ENCODE results near the gene DNAJB7.
"Not testable (repeated sequence)": the region's sequence is repeated elsewhere in the genome, so short reads cannot be mapped to it uniquely, and the experiment has no call there.

Gene DNAJB7

DNA sequence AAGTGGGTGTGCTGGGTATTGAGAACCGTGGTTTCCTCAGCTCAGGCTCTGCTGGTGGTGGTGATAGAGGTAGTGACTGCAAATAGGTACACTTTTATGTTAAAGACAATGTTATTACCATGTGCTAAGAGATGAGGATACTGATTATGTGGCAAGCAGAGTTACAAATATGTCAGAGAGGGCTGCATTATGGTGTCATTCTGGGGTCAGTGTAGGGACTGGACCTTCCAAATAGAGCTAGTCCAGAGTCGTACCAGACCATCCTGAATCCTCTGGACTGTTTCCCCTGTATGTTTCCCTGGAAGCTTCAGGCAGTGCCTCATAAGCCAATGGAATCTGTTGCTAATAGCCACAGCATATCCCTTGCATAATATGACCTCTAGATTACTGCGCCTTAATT lies at the start of gene DNAJB7:
DNAJB7 (minus strand) TSS at position 101 of the 400 bp plus-strand sequence. CDS start 119 bp downstream, outside the sequence.
- DNase-seq (ENCODE audit: low read depth), result no peak

DNA sequence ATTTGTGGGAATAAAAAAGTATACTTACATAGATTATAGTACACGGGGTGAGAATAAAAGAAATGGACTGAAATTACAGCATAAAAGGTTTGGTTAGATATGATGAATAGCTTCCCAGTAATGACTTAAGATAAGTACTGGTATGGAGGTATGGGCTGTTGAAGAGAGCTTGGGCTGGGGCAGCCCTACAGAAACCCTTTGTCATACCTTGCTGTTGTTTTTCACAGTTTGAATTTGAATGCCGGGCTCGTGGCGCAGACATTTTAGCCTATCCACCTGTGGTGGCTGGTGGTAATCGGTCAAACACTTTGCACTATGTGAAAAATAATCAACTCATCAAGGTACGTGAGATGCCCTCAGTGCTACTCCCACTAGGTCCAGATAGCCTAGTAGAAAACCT lies 47.0 kb upstream of the DNAJB7 start:
- DNase-seq (ENCODE audit: low read depth), result no peak

DNA sequence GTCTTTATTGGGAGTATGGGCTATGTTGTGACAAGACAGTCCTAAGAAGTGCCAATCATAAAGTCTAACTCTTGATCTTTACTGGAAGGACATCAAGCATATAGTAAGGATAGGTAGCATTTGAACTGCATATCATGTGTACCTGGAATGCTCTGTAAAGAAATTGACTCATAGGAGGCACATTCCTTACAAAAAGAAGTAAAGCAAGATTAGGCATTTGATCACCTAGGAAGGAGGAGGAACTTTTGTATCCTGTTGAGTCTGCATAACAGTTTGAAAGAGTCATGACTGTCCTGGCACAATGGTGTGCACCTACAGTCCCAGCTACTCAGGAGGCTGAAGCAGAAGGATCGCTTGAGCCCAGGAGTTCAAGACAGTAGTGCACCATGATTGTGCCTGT lies 42.2 kb upstream of the DNAJB7 start:
- DNase-seq (ENCODE audit: low read depth), result no peak

DNA sequence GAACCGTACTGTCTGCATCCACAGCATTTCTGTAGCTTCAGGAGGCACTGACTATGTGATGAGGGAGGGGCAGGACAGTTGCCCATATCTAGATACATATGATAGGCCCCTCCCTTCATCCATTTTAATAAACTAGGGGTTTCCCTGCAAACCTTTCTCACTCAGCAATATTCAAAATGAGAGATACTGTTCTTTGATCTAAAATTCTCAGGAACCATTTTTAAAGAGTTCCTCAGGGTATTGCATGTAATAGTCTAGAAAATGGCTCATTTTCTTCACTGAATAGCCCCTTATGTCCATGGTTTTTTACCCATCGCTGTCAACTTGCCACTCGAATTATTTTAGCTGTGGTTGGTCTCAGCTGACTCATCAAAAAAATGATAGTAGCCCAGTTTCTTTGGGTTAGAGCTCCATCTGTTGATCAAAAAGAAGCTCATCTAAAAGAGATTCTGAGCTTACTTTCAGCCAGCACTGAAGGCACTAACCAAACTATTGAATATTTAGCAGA lies 37.0 kb upstream of the DNAJB7 start:
- no peak for DNase-seq (ENCODE audit: low read depth)

DNA sequence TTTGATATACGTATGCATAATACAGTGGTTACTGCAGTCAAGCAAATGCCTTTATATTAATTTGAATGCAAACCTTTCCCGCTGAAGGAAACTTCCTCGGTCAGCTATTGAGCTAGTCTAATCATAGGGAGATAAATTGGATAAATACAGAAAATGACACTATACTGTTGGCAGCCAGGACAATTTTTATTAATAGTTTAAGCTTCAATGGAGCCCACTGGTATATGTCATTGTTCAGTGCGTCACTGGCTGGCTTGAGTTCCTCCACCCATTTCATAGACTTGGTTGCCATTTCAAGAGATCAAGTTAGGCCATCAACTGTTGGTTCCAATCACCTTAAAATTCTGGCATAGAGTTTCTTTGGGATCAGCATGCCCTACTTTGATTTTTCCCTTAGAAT lies 32.5 kb upstream of the DNAJB7 start:
- no peak for DNase-seq (ENCODE audit: low read depth)

DNA sequence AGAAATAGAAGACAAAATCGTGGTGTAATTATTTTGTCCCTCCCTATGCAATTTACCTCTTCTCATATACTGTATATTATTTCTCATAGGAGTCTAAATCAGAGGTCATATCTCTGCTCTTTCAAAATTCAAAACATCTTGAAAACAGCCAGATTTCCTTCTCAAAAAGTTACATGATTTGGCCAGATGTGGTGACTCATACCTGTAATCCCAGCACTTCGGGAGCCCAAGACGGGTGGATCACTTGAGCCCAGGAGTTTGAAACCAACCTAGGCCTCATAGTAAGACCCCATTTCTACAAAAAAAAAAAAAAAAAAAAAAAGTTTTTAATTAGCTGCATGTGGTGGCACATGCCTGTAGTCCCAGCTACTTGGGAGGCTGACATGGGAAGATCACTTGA lies 29.0 kb upstream of the DNAJB7 start:
- no peak for DNase-seq (ENCODE audit: low read depth)

DNA sequence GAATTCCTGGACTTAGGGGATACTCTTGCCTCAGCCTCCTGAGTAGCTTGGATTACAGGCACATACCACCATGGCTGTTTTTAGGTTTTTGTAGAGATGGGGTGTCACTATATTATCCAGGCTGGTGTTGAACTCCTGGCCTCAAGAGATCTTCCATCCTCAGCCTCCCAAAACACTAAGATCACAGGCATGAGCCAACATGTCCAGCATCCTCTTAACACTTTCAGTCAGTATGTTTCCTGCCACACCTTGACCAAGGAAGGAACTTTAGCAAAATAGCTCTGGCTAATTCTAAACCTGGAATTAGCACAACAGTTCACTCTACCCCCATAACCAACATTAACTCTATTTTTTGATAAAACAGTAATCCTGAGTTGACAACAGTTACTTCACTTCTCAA lies 27.2 kb upstream of the DNAJB7 start:
- no peak for DNase-seq (ENCODE audit: low read depth)

DNA sequence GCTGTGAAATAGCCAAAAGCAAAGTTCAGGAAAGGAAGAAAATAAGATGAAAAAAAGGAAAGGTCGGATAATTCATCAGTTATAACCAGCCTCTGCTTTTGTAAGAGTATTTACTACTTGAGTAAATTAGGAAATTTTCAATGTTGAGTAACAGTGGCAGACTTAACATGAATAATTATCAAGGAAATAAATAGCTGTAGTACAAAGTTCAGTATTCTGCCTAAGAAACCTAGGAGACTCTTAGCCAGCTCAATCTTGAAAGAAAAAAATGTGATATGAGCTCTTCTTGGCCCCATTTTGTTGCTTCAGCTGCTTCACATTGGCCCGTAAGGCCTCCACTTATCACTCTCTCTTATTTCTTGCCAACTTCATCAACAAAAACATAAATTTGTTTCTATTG lies 17.0 kb upstream of the DNAJB7 start:
- DNase-seq (ENCODE audit: low read depth), result no peak

DNA sequence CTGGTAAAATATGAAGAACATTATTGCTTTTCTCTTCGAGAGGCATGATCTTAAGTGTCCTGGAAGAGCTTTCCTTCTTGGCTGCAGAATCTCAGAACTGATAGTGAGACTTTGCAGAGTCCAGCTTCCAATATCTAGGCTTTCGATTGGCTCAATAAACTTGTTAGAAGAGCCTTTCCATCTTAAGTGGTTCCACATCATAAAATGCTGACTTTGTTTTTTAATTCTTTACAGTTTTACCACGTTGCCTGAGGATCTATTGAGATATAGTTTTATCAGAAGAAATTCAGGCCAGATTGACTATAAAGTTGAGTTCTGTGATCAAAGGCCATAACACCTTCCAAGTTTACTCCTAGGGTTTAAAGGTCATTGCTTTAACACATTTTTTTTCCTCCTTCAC lies 15.6 kb upstream of the DNAJB7 start:
- no peak for DNase-seq (ENCODE audit: low read depth)

DNA sequence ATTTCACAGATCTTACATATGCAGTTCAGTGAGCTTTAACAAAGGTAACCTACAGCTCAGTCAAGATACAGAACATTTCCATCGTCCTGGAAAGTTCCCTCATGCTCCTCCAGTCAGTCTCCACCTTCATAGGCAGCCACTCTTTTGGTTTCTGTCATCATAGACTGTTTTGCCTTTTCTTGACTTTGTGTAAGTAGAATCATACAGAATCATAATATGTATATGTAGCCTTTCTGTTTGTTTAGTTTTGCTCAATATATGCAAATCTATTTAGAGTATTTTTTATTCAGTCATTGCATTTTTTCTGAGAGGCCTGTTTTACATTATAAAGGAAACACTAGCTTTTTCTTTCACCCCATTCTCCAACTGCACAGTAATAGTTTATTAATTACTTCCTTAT lies 15.0 kb upstream of the DNAJB7 start:
- DNase-seq (ENCODE audit: low read depth), result no peak

DNA sequence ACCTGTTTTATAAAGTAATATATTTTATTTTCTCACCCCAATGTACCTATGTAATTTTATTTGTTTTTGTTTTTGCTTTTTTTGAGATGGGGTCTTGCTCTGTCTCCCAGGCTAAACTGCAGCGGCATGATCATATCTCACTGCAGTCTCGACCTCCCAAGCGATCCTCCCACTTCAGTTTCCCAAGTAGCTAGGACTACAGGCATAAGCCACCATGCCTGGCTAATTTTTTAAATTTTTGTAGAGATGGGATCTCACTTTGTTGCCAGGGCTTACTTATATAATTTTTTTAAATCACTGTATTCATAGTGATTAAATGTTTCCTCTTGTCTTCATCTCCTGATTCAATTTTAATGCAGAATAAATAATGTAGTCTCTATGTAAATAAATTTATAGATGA lies 13.2 kb upstream of the DNAJB7 start:
- DNase-seq (ENCODE audit: low read depth), result no peak

DNA sequence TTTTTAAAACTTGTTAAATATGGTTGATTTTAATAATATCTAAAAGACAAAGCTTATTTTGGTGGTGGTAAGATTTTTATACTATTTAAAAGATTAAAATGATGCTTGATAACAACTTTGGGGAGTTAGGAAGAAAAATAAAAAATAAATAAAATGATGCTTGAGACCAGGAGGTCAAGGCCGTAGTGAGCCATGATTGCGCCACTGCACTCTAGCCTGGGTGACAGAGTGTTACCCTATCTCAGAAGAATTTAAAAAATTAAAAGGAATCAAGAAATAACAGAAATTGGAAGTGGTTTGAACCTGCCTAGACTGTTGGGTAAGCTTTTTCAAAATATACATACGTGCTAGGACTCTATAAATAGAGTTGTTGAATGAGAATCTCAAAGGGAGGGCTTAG lies 12.1 kb upstream of the DNAJB7 start:
- DNase-seq (ENCODE audit: low read depth), result no peak

DNA sequence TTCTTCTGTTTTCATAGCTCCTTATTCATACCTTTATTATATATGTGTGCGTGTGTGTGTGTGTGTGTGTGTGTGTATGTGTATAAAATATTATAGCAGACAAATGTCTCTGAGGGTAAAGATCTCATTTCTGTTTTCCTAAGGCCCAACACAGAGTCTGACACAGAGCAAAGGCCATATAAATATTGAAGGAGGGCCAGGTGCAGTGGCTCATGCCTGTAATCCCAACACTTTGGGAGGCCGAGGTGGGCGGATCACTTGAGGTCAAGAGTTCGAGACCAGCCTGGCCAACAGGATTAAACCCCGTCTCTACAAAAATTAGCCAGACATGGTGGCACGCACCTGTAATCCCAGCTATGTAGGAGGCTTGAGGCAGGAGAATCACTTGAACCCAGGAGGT lies 6.5 kb upstream of the DNAJB7 start:
- not testable (repeated sequence) for DNase-seq (ENCODE audit: low read depth)

DNA sequence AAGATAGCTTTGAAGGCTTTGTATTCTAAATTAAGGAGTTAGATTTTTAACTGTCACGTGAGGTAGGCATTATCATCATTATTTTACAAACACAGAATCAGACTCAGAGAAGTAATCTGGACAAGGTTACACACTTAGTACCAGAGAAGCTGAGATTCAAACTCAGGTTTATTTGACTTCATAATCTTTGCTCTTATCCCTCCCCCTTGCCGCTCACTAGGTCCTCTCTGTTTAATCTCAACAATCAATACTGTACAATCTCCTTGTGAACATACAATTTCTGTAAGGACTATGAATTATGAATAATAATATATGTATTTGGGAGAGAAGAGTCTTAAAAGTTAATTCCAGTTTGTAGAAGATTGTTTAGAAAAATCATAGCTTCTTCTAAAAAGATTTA lies 5.2 kb upstream of the DNAJB7 start:
- no peak for DNase-seq (ENCODE audit: low read depth)

DNA sequence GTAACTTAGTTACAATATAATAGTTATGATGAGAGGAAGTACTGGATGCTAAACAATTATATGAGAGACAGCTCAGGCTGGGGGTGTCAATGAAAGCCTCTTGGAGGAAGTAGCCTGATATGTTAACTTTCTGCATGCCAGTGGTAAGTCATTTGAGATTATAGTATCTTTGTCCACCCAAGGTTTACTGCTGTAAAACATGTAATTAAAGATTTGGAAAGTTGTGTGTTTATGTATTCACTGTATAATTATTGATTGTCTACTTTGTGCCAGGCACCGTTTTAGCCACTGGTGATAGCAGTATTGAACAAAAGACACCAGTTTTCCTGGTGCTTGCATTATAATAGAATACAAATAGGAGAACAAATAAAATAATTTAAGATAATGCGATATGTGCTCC lies 624 bp upstream of the DNAJB7 start:
- no peak for DNase-seq (ENCODE audit: low read depth)

DNA sequence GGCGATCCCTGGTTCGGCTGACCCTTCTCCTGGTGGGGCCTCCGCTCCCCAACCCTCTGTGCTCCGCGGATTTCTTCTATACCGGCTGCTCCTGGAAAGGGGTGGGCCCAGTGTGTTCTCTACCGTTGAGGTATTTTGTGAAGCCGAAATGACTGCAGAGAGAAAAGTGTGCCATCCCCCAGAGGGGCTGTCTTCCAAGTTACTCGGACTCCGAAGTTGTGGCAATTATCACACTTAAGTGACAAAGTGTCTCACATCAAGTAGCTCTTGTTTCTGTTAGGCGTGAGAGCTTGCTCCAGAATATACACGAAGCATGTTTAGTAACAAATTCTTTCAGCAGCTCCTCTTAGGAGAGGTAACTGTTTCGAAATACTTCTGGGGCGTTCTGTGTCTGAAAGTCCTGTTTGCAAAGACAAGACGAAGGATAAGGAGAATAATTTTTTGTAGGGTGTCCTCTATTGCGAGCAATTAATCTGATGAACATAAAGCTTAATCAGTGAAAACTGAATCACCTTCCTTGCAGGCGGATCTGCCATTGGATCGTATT lies 4.5 kb downstream of the DNAJB7 start:
- no peak for DNase-seq (ENCODE audit: low read depth)

DNA sequence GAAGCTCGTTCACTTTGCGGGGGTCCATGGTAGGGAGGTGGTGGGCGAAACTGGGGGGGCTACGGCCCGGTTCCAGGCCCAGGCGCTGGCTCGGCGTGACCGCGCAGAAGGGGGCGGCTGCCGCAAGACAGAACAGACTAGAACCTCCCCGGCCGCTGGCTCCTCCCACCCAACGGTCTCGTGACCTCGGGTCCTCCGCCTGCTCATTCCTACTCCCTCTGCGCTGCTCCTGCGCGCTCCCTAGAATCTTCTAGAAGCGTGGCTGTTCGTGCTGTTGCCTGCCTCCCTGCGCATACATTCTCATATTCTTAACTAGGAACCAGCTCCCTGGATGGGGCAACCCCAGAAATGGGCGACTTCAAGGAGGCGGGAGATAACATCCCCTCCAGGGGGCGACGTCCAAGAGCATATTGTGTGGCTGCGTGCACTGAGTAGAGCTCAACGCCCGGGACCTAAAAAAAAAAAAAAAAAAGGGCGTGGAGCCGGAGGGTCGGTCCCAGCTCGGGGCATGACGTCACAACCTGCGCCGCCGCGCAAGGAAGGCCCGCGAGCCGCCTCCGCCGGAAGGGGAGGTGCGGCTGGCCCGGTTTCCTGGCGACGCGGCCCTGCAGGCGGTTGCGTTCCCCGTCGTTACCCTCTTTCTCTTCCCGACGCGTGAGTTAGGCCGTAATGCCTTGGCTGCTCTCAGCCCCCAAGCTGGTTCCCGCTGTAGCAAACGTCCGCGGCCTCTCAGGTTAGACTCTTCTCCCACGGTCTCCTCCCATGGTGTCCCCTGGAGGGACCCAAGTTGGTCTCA lies 5.2 kb downstream of the DNAJB7 start, which contains the start of the genes ST13 and XPNPEP3:
ST13 (minus strand) TSS at position 127 of the 796 bp plus-strand sequence; CDS start at position 28, 99 bp downstream.
XPNPEP3 (plus strand) TSS at position 636 of the 796 bp plus-strand sequence; CDS start at position 670, 34 bp downstream.
- peak; percentile 94 for DNase-seq (ENCODE audit: low read depth)

DNA sequence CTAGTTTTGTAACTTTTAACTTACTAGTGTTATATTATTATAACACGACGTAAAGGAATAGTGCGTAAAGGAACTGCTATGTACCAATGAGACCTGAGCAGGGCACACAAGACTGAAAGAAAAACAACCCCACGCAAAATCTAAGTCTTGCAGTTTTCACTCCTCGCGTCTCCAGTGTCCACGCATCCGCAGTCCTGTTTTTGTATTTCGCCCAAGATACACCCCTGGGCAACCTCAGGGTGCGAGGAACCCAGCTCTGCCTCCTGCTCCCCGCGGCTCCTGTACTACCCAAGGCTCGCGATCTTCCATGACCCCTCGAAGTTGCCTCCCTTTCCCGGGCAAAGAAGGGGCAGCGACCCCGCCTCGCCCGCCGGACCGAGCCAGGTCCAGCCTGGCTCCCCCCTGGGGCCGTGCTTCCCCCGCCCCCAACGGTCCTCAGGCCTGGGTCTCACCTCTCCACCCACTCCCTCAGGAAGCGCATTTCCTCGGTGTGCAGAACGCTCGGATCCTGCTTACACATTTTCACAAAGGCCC lies 5.9 kb downstream of the DNAJB7 start:
- peak; percentile 3 for DNase-seq (ENCODE audit: low read depth)

DNA sequence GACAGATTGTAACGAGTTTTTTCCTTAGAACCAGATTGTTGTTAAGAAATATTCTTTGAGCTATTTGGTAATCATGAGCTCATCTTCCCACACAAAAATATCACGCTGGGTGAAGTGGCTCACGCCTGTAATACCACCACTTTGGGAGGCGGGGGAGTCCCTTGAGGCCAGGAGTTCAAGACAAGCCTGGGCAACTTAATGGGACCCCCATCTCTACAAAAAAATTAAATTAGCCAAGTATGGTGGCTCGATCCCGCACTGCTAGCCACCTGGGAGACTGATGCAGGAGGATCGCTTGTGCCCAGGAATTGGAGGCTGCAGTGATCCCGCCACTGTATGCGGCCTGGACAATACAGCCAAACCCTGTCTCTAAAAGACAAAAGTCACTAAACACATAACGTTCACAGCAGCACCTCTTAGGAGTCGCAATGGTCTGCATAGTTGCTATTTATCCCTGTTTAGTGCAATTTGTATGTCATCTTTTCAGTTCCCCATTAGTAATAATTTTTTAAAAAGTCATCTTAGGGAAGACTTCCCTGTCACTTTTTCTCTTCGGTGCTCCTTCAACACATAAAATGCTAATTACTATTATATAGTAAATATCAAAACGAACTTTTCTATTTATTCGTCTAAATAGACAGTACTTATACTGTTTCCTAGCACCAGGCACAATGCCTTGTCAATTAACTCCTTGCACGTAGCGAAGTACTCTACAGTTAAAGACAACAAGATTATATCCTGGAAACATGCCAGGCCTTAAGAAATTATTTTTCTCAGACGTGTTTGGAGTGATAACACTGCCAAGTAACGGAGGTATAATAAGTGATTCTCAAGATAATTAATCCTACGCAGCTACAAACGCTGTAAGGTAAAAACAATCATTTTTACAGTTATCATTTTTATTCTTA lies 6.6 kb downstream of the DNAJB7 start:
- no peak for DNase-seq (ENCODE audit: low read depth)

DNA sequence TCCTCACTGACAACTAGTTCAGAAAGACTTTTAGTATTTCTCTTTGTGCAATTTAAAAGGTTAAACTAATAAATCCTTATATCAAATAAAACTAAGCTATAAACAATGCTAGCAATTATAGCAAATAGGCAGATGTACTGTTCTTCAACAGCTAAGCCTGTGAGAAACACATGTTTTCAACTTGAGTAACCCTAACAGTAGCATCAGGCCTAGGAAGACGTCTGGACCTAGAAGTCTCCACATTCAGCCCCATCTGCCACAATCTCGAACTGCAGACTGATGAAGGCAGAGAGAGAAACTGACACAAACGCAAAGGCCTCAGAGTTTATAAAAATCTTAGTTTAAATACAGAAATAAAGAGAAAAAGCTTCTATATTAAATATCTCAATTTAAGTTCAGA lies 8.0 kb downstream of the DNAJB7 start:
- no peak for DNase-seq (ENCODE audit: low read depth)

DNA sequence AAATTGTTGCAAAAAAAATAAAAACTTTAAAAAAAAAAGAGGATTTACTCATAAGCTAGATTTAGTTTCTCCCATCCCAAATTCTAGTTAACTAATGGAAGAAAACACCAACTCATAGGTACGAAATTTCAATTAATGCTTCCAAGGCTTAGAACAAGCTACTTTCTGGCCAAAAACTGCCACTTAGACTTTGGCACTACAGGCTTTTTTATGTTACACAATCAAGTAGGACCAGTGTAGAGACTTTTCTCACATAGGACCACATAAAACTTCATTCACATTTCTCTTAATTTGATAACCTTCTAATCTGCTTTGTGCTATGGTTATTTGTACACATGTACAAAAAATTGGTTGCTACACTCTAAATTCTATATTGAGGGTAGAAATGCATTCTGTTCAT lies 8.6 kb downstream of the DNAJB7 start:
- no peak for DNase-seq (ENCODE audit: low read depth)

DNA sequence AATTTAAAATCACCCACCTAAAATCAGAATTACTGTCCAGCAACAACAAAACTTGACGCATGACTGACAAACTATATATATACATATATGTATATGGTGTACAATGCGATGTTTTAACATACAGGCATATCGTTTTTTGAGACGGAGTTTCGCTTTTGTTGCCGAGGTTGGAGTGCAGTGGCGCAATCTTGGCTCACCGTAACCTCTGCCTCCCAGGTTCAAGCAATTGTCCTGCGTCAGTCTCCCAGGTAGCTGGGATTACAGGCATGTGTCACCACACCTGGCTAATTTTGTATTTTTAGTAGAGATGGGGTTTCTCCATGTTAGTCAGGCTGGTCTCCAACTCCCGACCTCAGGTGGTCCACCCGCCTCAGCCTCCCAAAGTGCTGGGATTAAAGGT lies 16.1 kb downstream of the DNAJB7 start:
- not testable (repeated sequence) for DNase-seq (ENCODE audit: low read depth)
